K562 (cell line): ENCODE measurements around the gene SERGEF. TPM values are rescaled to one million over a fixed set of nuclear protein-coding genes. Genes with fewer than 3 reads are reported as not detected.
A peak's percentile ranks its signal among the peaks of the same experiment; 100 is the strongest.

Experiments
- ATAC-seq: fragments of 200-7000 bp; cut with Tn5 transposase; 3 replicates; pipeline ENCODE4 v1.9.1; 2020; ENCODE audit warnings: moderate library complexity
- BruUV-seq: library from RNA; stranded (reverse); fragments of 400-500 nt; replicated peaks from 2 replicates; lab custom pipeline; 2021; lab: Mats Ljungman, UMichigan
- CTCF ChIA-PET: fragments of 300-600 bp; formaldehyde crosslinking; extraction: SDS; loops from one replicate; lab custom pipeline; 2021; ENCODE audit warnings: low intra/inter-chr PET ratio; lab: Yijun Ruan, JAX
- POLR2A ChIA-PET: fragments of 300-600, 350-650 bp; sonication (Branson Sonifier 250); formaldehyde crosslinking; extraction: SDS; loops from one replicate; lab custom pipeline; 2021; ENCODE audit warnings: antibody characterized with exemption, inconsistent platforms; lab: Yijun Ruan, JAX
- DNase-seq, 4 experiments: peaks; one replicate each; pipeline versions ENCODE4 v3.0.0 to v3.0.0-alpha.2; 2011 to 2018; ENCODE audit warnings: low spot score in 3 of 4, mixed read lengths in 3 of 4; ENCODE audit errors: extremely low read depth in 1 of 4
- FAIRE-seq: peaks from 2 replicates; lab custom pipeline; 2011; peaks lifted over from hg19 to GRCh38; lab: Jason Lieb, UNC
- H2AFZ ChIP-seq: 2 replicates; pipeline ENCODE4 v1.6.0; 2011; ENCODE audit warnings: low read depth, low read length, control low read depth, inconsistent platforms
- H3K27ac ChIP-seq: fragments of 200-600 bp; 3 replicates; pipeline ENCODE4 v1.8.0; 2011; ENCODE audit warnings: low read depth, mild to moderate bottlenecking, control low read depth, inconsistent platforms, low read length, moderate library complexity, mixed read lengths; ENCODE audit errors: extremely low read depth
- H3K27me3 ChIP-seq, 2 experiments: fragments of 300-600 bp in 1 of 2; 2 replicates in 1 of 2; 3 replicates in 1 of 2; pipeline versions ENCODE4 v1.6.0 to v1.8.0; 2011; ENCODE audit warnings: inconsistent platforms in 2 of 2, low read length in 2 of 2, mild to moderate bottlenecking in 1 of 2, mixed read lengths in 1 of 2, moderate library complexity in 1 of 2; ENCODE audit not compliant: control insufficient read depth in 2 of 2, insufficient read depth in 2 of 2
- H3K36me3 ChIP-seq: fragments of 300-600 bp; 3 replicates; pipeline ENCODE4 v1.8.0; 2011; ENCODE audit warnings: mild to moderate bottlenecking, low read length, inconsistent platforms; ENCODE audit not compliant: control insufficient read depth, insufficient read depth
- H3K4me1 ChIP-seq, 2 experiments: fragments of 200-600 bp in 1 of 2; replicated peaks in 1 of 2; 2 replicates in 1 of 2; 3 replicates in 1 of 2; pipeline versions ENCODE4 v1.5.1 to v1.8.0; 2011; ENCODE audit warnings: inconsistent platforms in 2 of 2, low read length in 2 of 2, mild to moderate bottlenecking in 1 of 2, mixed read lengths in 1 of 2, moderate library complexity in 1 of 2; ENCODE audit not compliant: control insufficient read depth in 2 of 2, insufficient read depth in 2 of 2
- H3K4me2 ChIP-seq: 2 replicates; pipeline ENCODE4 v1.6.1; 2011; ENCODE audit warnings: low read length, control low read depth, inconsistent platforms, mixed read lengths; ENCODE audit not compliant: insufficient read depth
- H3K4me3 ChIP-seq: fragments of 200-600 bp; sonication (generic), shearing (Covaris generic); 2 replicates; pipeline ENCODE4 v1.5.1; 2016; ENCODE audit warnings: control low read depth, inconsistent platforms
- H3K79me2 ChIP-seq: fragments of 200-600 bp; 3 replicates; pipeline ENCODE4 v1.8.0; 2011; ENCODE audit warnings: low read length, inconsistent platforms; ENCODE audit not compliant: control insufficient read depth, insufficient read depth
- H3K9ac ChIP-seq, 2 experiments: 2 replicates each; pipeline versions ENCODE4 v1.6.0 to v1.6.1; 2011; ENCODE audit warnings: low read depth in 2 of 2, low read length in 2 of 2, control low read depth in 1 of 2, inconsistent platforms in 1 of 2, mild to moderate bottlenecking in 1 of 2, mixed read lengths in 1 of 2; ENCODE audit not compliant: insufficient read depth in 1 of 2
- H3K9me1 ChIP-seq: one replicate; pipeline ENCODE4 v1.6.0; 2011; ENCODE audit warnings: inconsistent platforms, mild to moderate bottlenecking, low read length, moderate library complexity; ENCODE audit not compliant: control insufficient read depth, insufficient read depth
- H3K9me3 ChIP-seq: replicated peaks from 2 replicates; pipeline ENCODE4 v1.5.1; 2011; ENCODE audit warnings: low read depth, low read length, inconsistent platforms; ENCODE audit not compliant: control insufficient read depth, insufficient read depth
- H4K20me1 ChIP-seq: replicated peaks from 2 replicates; pipeline ENCODE4 v1.6.1; 2011; ENCODE audit warnings: low read length, inconsistent platforms, mixed read lengths; ENCODE audit not compliant: control insufficient read depth, insufficient read depth
- ARID3A ChIP-seq: IDR thresholded peaks from 2 replicates; pipeline ENCODE4 v1.6.1; 2012; ENCODE audit warnings: low read depth, low read length, improper control_type of control experiment, borderline replicate concordance
- JUNB ChIP-seq: fragments of 450-650 bp; formaldehyde crosslinking; conservative IDR thresholded peaks from 2 replicates; pipeline ENCODE4 v1.4.0; 2020; ENCODE audit warnings: mild to moderate bottlenecking
- MAFK ChIP-seq: IDR thresholded peaks from 2 replicates; pipeline ENCODE4 v1.6.1; 2011; ENCODE audit warnings: low read length, improper control_type of control experiment
- MCM7 ChIP-seq, 2 experiments: fragments of 450-650 bp; IDR thresholded peaks; 2 replicates each; pipeline ENCODE4 v1.6.1; 2016 to 2018
- MIER1 ChIP-seq: fragments of 450-650 bp; IDR thresholded peaks from 2 replicates; pipeline ENCODE4 v1.6.1; 2016; ENCODE audit warnings: antibody characterized with exemption, mild to moderate bottlenecking, low read depth
- NR0B1 ChIP-seq: fragments of 450-650 bp; IDR thresholded peaks from one replicate; pipeline ENCODE4 v1.6.1; 2018; ENCODE audit warnings: mild to moderate bottlenecking, moderate library complexity; ENCODE audit not compliant: partially characterized antibody
- NRF1 ChIP-seq, 2 experiments: fragments of 450-650 bp; IDR thresholded peaks in 1 of 2; conservative IDR thresholded peaks in 1 of 2; 2 replicates each; pipeline ENCODE4 v1.6.1; 2014; ENCODE audit warnings: mild to moderate bottlenecking in 2 of 2
- TEAD2 ChIP-seq: fragments of 450-650 bp; IDR thresholded peaks from 2 replicates; pipeline ENCODE4 v1.6.1; 2016; ENCODE audit warnings: missing genetic modification characterization, control low read depth, missing compliant biosample characterization
- THRB ChIP-seq: fragments of 450-650 bp; formaldehyde crosslinking; conservative IDR thresholded peaks from 2 replicates; pipeline ENCODE4 v1.4.0; 2022; ENCODE audit warnings: mild to moderate bottlenecking, missing genetic modification characterization
- WGBS: fragments of 100-300 bp; shearing (Covaris generic); methylation state at CpG from one replicate; pipeline ENCODE4 v1.1.6; 2016; ENCODE audit warnings: low coverage, mixed read lengths; ENCODE audit not compliant: insufficient coverage; ENCODE audit errors: missing lambda C conversion rate; 5-methylcytosine and 5-hydroxymethylcytosine counted together
- in situ Hi-C: fragments of 300-500 bp; cut with MboI; formaldehyde crosslinking; loops from 4 replicates; pipeline ENCODE4 v1.15.0; 2018; ENCODE audit warnings: inconsistent platforms, mixed read lengths
- intact Hi-C: fragments of 100-400 bp; cut with micrococcal nuclease; formaldehyde crosslinking; loops from 2 replicates; pipeline ENCODE4 v1.14.2; 2022
- polyA plus RNA-seq, 8 experiments: library from polyadenylated mRNA; depleted of rRNA in 4 of 8; stranded (reverse) in 5 of 8; unstranded in 3 of 8; fragments of >200 nt; fragmentation: Nextera tagmentation in 2 of 8; fragmentation: Illumina TruSeq in 1 of 8; extraction: Ambion mirVana in 2 of 8; extraction: Trizol in 1 of 8; gene quantifications; 2 replicates each; pipeline versions ENCODE4 v1.2.1 to v1.2.3, GENCODE V29; 2011 to 2014; ENCODE audit warnings: inconsistent platforms in 1 of 8, missing spikeins in 1 of 8
- total RNA-seq, 7 experiments: library from RNA; depleted of rRNA in 6 of 7; stranded (reverse); fragments of >200 nt in 6 of 7; fragmentation: Illumina TruSeq in 2 of 7; extraction: Trizol in 2 of 7; gene quantifications; 2 replicates each; pipeline versions ENCODE4 v1.2.1 to v1.2.3, GENCODE V29; 2011 to 2021; ENCODE audit warnings: low replicate concordance in 1 of 7

SERGEF gene
- total and polyA plus RNA-seq, 9 of the 15 experiments (the other 6 are each of a cell fraction or from before 2014, with no cell fraction given), result 10.2 to 28.0 (median 19.9) TPM

GRCh38 chr11:17743808-17744119 lies 269.1 kb downstream of the SERGEF start (continued):
- TF ChIP-seq THRB (CRISPR knock-in tag), result no peak
- no peak for TF ChIP-seq JUNB
- no peak for TF ChIP-seq TEAD2 (tag)
- TF ChIP-seq ARID3A, result no peak
- TF ChIP-seq MIER1, result no peak
- TF ChIP-seq, all 486 proteins: peak for 4

- in situ Hi-C loops, result no loop called here
- WGBS, result 4% methylated on average over 13 of the region's 13 CpGs
- Histone ChIP-seq H3K4me3 (no peak overlapping the region), H3K9ac (peak overlapping the region in 1 of 2 experiments; percentile 32; a peak in 1 of 4 replicates), H3K27ac (no peak overlapping the region), H3K9me1 (no peaks in the 10 kb centered on the region), H3K4me2 (no peak overlapping the region), H4K20me1 (peaks cover 20% of the 10 kb centered on the region; the same call in 1 of the 2 replicates), H2AFZ (no peak overlapping the region), H3K79me2 (no peaks in the 10 kb centered on the region), H3K36me3 (no peaks in the 10 kb centered on the region), H3K4me1 (peaks cover 0 to 5% of the 10 kb centered on the region in 2 experiments; a peak in 2 of 5 replicates), H3K9me3 (no peaks in the 10 kb centered on the region), H3K27me3 (peaks cover 12 to 82% of the 10 kb centered on the region in 2 experiments; a peak in 4 of 5 replicates)
- DNase-seq, result no peak
- BruUV-seq, result no TSS peak
- intact Hi-C loops, result no loop called here
- POLR2A ChIA-PET, result interaction anchor here (0.6 to 1.3 kb wide), 3 partner anchors 12 to 119 kb away, joined by 3 to 4 read pairs (median 3); no protein-coding TSS in a partner anchor
- CTCF ChIA-PET, result no interaction called here
- no peak for ATAC-seq
- FAIRE-seq, result no peak
- TF ChIP-seq NRF1 (conservative IDR thresholded peaks at IDR 0.05 in 1 of 2, IDR thresholded peaks at IDR 0.05 in 1 of 2) (peak; percentile 31 to 37; a peak in 2 of 4 replicates), NR0B1 (no peak), MCM7 (IDR thresholded peaks at IDR 0.05) (no peak), MAFK (no peak)
These were observed 269.6 kb downstream of the SERGEF start for GRCh38 chr11:17743026-17743807.
